Measurements from ENCODE around the gene GRIP2. TPM values are rescaled to one million over a fixed set of nuclear protein-coding genes. Genes with fewer than 3 reads are reported as not detected.

GRIP2 gene
- total RNA-seq, 1 experiment from 2014 or later: 0.43 TPM

GRCh38 chr3:14450922-14451606 lies 89.1 kb downstream of the GRIP2 start:
- Histone ChIP-seq H3K27me3 (replicated peaks; ENCODE audit: insufficient read depth, low read depth, low read length, poor library complexity) (no peaks in the 10 kb centered on the region), H3K36me3 (ENCODE audit: insufficient read depth, low read length, poor library complexity, severe bottlenecking) (peaks cover 34% of the 10 kb centered on the region), H3K4me3 (ENCODE audit: low read depth, low read length, poor library complexity, severe bottlenecking) (no peak overlapping the region), H3K9me3 (ENCODE audit: low read depth, low read length, poor library complexity, severe bottlenecking) (no peaks in the 10 kb centered on the region), H3K27ac (ENCODE audit: low read depth, low read length, poor library complexity, severe bottlenecking) (no peak overlapping the region), H3K4me1 (ENCODE audit: insufficient read depth, low read length, poor library complexity, severe bottlenecking) (peaks cover 27% of the 10 kb centered on the region)
- POLR2A ChIA-PET (ENCODE audit: low non-redundant PET): interaction anchor here (0.6 to 0.7 kb wide), 2 partner anchors 27 to 71 kb away, joined by 3 to 23 read pairs; no protein-coding TSS in a partner anchor
- BruUV-seq (replicated peaks): no TSS peak
- no peak for TF ChIP-seq CTCF (conservative IDR thresholded peaks at IDR 0.05; ENCODE audit: low read depth, low read length)
- TF ChIP-seq EZH2 (IDR thresholded peaks at IDR 0.05; ENCODE audit: borderline replicate concordance, low read depth, low read length, poor library complexity, severe bottlenecking): no peak
- intact Hi-C loops (cut with micrococcal nuclease; ENCODE audit: unreplicated experiment): loop anchor here (5.0 kb wide), 1 partner anchor 49 kb away; the partner anchor contains the start of gene SLC6A6
- DNase-seq (ENCODE audit: low spot score): no peak
- CTCF ChIA-PET: no interaction called here

- Histone ChIP-seq H3K36me3 (ENCODE audit: insufficient read depth, low read length, poor library complexity, severe bottlenecking) (peaks cover 38% of the 10 kb centered on the region), H3K4me3 (ENCODE audit: low read depth, low read length, poor library complexity, severe bottlenecking) (no peak overlapping the region), H3K9me3 (ENCODE audit: low read depth, low read length, poor library complexity, severe bottlenecking) (no peaks in the 10 kb centered on the region), H3K27ac (ENCODE audit: low read depth, low read length, poor library complexity, severe bottlenecking) (no peak overlapping the region), H3K4me1 (ENCODE audit: insufficient read depth, low read length, poor library complexity, severe bottlenecking) (peaks cover 27% of the 10 kb centered on the region), H3K27me3 (replicated peaks; ENCODE audit: insufficient read depth, low read depth, low read length, poor library complexity) (no peaks in the 10 kb centered on the region)
- TF ChIP-seq CTCF (conservative IDR thresholded peaks at IDR 0.05; ENCODE audit: low read depth, low read length) (no peak), EZH2 (IDR thresholded peaks at IDR 0.05; ENCODE audit: borderline replicate concordance, low read depth, low read length, poor library complexity, severe bottlenecking) (no peak)
- no peak for DNase-seq (ENCODE audit: low spot score)
- no TSS peak for BruUV-seq (replicated peaks)
- CTCF ChIA-PET: no interaction called here
- intact Hi-C loops (cut with micrococcal nuclease; ENCODE audit: unreplicated experiment): loop anchor here (5.0 kb wide), 1 partner anchor 48 kb away; the partner anchor contains the start of gene SLC6A6
- POLR2A ChIA-PET (ENCODE audit: low non-redundant PET): interaction anchor here (0.7 kb wide), 1 partner anchor 26 kb away, joined by 3 read pairs; no protein-coding TSS in a partner anchor
Measured at GRCh38 chr3:14450506-14450905, 89.6 kb downstream of the GRIP2 start.

- no TSS peak for BruUV-seq (replicated peaks)
- POLR2A ChIA-PET (ENCODE audit: low non-redundant PET): no interaction called here
- CTCF ChIA-PET: interaction anchor here (0.6 kb wide), 1 partner anchor 19 kb away, joined by 5 read pairs; no protein-coding TSS in a partner anchor
- no peaks in the 10 kb centered on the region for H3K9me3 ChIP-seq (ENCODE audit: low read depth, low read length, poor library complexity, severe bottlenecking)
- peaks cover 38% of the 10 kb centered on the region for H3K36me3 ChIP-seq (ENCODE audit: insufficient read depth, low read length, poor library complexity, severe bottlenecking)
- DNase-seq (ENCODE audit: low spot score): no peak
- TF ChIP-seq EZH2 (IDR thresholded peaks at IDR 0.05; ENCODE audit: borderline replicate concordance, low read depth, low read length, poor library complexity, severe bottlenecking): no peak
- no peak for TF ChIP-seq CTCF (conservative IDR thresholded peaks at IDR 0.05; ENCODE audit: low read depth, low read length)
- H3K27me3 ChIP-seq (replicated peaks; ENCODE audit: insufficient read depth, low read depth, low read length, poor library complexity): no peaks in the 10 kb centered on the region
- no peak overlapping the region for H3K27ac ChIP-seq (ENCODE audit: low read depth, low read length, poor library complexity, severe bottlenecking)
- intact Hi-C loops (cut with micrococcal nuclease; ENCODE audit: unreplicated experiment): no loop called here
- no peak overlapping the region for H3K4me3 ChIP-seq (ENCODE audit: low read depth, low read length, poor library complexity, severe bottlenecking)
- peaks cover 23% of the 10 kb centered on the region for H3K4me1 ChIP-seq (ENCODE audit: insufficient read depth, low read length, poor library complexity, severe bottlenecking)
Measured at GRCh38 chr3:14448756-14449727, 91.1 kb downstream of the GRIP2 start.
